ENCODE data around the gene VWA7. TPM values are rescaled to one million over a fixed set of nuclear protein-coding genes. Genes with fewer than 3 reads are reported as not detected.
A peak's percentile ranks its signal among the peaks of the same experiment; 100 is the strongest.
"Not testable (repeated sequence)": the region's sequence is repeated elsewhere in the genome, so short reads cannot be mapped to it uniquely, and the experiment has no call there.

VWA7 gene
- polyA plus RNA-seq (2013, experiment 1 of 2), result 0.45 TPM
- 0.51 TPM for polyA plus RNA-seq (2013, experiment 2 of 2)

GRCh38 chr6:31776989-31777666, at the start of gene VWA7:
TSS of gene VWA7 (minus strand) at chr6:31777328. CDS start at chr6:31776779, 549 bp downstream.
- H3K9ac ChIP-seq (ENCODE audit: low read depth, low read length), result no peak within 1 kb of the TSS; the same call in 1 of the 2 replicates
- no peak within 1 kb of the TSS for H3K27ac ChIP-seq (ENCODE audit: low read depth, low read length)
- 50% methylated on average over 15 of the region's 15 CpGs for WGBS
- no peaks in the 10 kb centered on the region for H3K4me1 ChIP-seq (ENCODE audit: insufficient read depth, low read length)
- H3K36me3 ChIP-seq (ENCODE audit: insufficient read depth, low read length), result peaks cover 43% of the 10 kb centered on the region
- no peak within 1 kb of the TSS for H3K4me3 ChIP-seq (ENCODE audit: low read length)
- no peaks in the 10 kb centered on the region for H3K27me3 ChIP-seq (ENCODE audit: insufficient read depth, low read length)
- no peaks in the 10 kb centered on the region for H3K9me3 ChIP-seq (ENCODE audit: insufficient read depth, low read depth, low read length)

- H3K9ac ChIP-seq (ENCODE audit: low read depth, low read length), result peak overlapping the region; percentile 71
- no peaks in the 10 kb centered on the region for H3K36me3 ChIP-seq (ENCODE audit: insufficient read depth, low read length)
- peak overlapping the region; percentile 52 for H3K4me3 ChIP-seq (ENCODE audit: low read length)
- no peaks in the 10 kb centered on the region for H3K27me3 ChIP-seq (ENCODE audit: insufficient read depth, low read length)
- H3K4me1 ChIP-seq (ENCODE audit: insufficient read depth, low read length), result peaks cover 10% of the 10 kb centered on the region
- 4% methylated on average over 13 of the region's 13 CpGs for WGBS
- H3K9me3 ChIP-seq (ENCODE audit: insufficient read depth, low read depth, low read length), result no peaks in the 10 kb centered on the region
- H3K27ac ChIP-seq (ENCODE audit: low read depth, low read length), result peak overlapping the region; percentile 74
These were observed 49.7 kb upstream of the VWA7 start for GRCh38 chr6:31826793-31827285.

GRCh38 chr6:31825553-31825952, 48.4 kb upstream of the VWA7 start:
- peaks cover 10% of the 10 kb centered on the region for H3K4me1 ChIP-seq (ENCODE audit: insufficient read depth, low read length)
- no peaks in the 10 kb centered on the region for H3K27me3 ChIP-seq (ENCODE audit: insufficient read depth, low read length)
- H3K4me3 ChIP-seq (ENCODE audit: low read length), result peak overlapping the region; percentile 17; the same call in 1 of the 2 replicates
- H3K9me3 ChIP-seq (ENCODE audit: insufficient read depth, low read depth, low read length), result no peaks in the 10 kb centered on the region
- peak overlapping the region; percentile 58 for H3K9ac ChIP-seq (ENCODE audit: low read depth, low read length)
- H3K27ac ChIP-seq (ENCODE audit: low read depth, low read length), result peak overlapping the region; percentile 84
- H3K36me3 ChIP-seq (ENCODE audit: insufficient read depth, low read length), result no peaks in the 10 kb centered on the region
- 65% methylated on average over 2 of the region's 4 CpGs for WGBS

GRCh38 chr6:31823592-31824196, 46.6 kb upstream of the VWA7 start:
- H3K4me1 ChIP-seq (ENCODE audit: insufficient read depth, low read length), result peaks cover 10% of the 10 kb centered on the region
- H3K4me3 ChIP-seq (ENCODE audit: low read length); H3K9ac ChIP-seq (ENCODE audit: low read depth, low read length); H3K27ac ChIP-seq (ENCODE audit: low read depth, low read length); H3K9me3 ChIP-seq (ENCODE audit: insufficient read depth, low read depth, low read length); H3K36me3 ChIP-seq (ENCODE audit: insufficient read depth, low read length); H3K27me3 ChIP-seq (ENCODE audit: insufficient read depth, low read length): not testable (repeated sequence)
- WGBS, result 95% methylated on average over 8 of the region's 9 CpGs

- Histone ChIP-seq H3K9ac (ENCODE audit: low read depth, low read length) (peak overlapping the region; percentile 87), H3K27ac (ENCODE audit: low read depth, low read length) (peak overlapping the region; percentile 95), H3K4me1 (ENCODE audit: insufficient read depth, low read length) (peaks cover 10% of the 10 kb centered on the region), H3K9me3 (ENCODE audit: insufficient read depth, low read depth, low read length) (no peaks in the 10 kb centered on the region), H3K4me3 (ENCODE audit: low read length) (peak overlapping the region; percentile 70), H3K27me3 (ENCODE audit: insufficient read depth, low read length) (no peaks in the 10 kb centered on the region), H3K36me3 (ENCODE audit: insufficient read depth, low read length) (no peaks in the 10 kb centered on the region)
- WGBS, result 4% methylated on average over 24 of the region's 25 CpGs
These were observed 45.1 kb upstream of the VWA7 start for GRCh38 chr6:31822036-31822821.

GRCh38 chr6:31821301-31822035, 44.3 kb upstream of the VWA7 start:
- Histone ChIP-seq H3K9ac (ENCODE audit: low read depth, low read length) (peak overlapping the region; percentile 81), H3K36me3 (ENCODE audit: insufficient read depth, low read length) (no peaks in the 10 kb centered on the region), H3K27ac (ENCODE audit: low read depth, low read length) (peak overlapping the region; percentile 95), H3K4me1 (ENCODE audit: insufficient read depth, low read length) (peaks cover 10% of the 10 kb centered on the region), H3K9me3 (ENCODE audit: insufficient read depth, low read depth, low read length) (no peaks in the 10 kb centered on the region), H3K4me3 (ENCODE audit: low read length) (peak overlapping the region; percentile 70), H3K27me3 (ENCODE audit: insufficient read depth, low read length) (no peaks in the 10 kb centered on the region)
- WGBS, result 8% methylated on average over 33 of the region's 39 CpGs

GRCh38 chr6:31820399-31820798, 43.3 kb upstream of the VWA7 start:
- H3K9me3 ChIP-seq (ENCODE audit: insufficient read depth, low read depth, low read length); H3K27ac ChIP-seq (ENCODE audit: low read depth, low read length); H3K36me3 ChIP-seq (ENCODE audit: insufficient read depth, low read length); H3K4me1 ChIP-seq (ENCODE audit: insufficient read depth, low read length); H3K4me3 ChIP-seq (ENCODE audit: low read length); H3K9ac ChIP-seq (ENCODE audit: low read depth, low read length); H3K27me3 ChIP-seq (ENCODE audit: insufficient read depth, low read length): not testable (repeated sequence)
- WGBS, result 90% methylated on average over 10 of the region's 10 CpGs

GRCh38 chr6:31819871-31820299, 42.8 kb upstream of the VWA7 start:
- Histone ChIP-seq H3K4me1 (ENCODE audit: insufficient read depth, low read length) (0 out of 2 replicates have a peak, but pooled peaks cover 4% of the 10 kb centered on the region), H3K9me3 (ENCODE audit: insufficient read depth, low read depth, low read length) (no peaks in the 10 kb centered on the region), H3K27me3 (ENCODE audit: insufficient read depth, low read length) (no peaks in the 10 kb centered on the region), H3K9ac (ENCODE audit: low read depth, low read length) (no peak overlapping the region), H3K27ac (ENCODE audit: low read depth, low read length) (no peak overlapping the region), H3K36me3 (ENCODE audit: insufficient read depth, low read length) (no peaks in the 10 kb centered on the region), H3K4me3 (ENCODE audit: low read length) (no peak overlapping the region)

- H3K4me1 ChIP-seq (ENCODE audit: insufficient read depth, low read length), result not testable (repeated sequence)
These were observed 40.9 kb upstream of the VWA7 start for GRCh38 chr6:31817929-31818511.

GRCh38 chr6:31817133-31817928, 40.2 kb upstream of the VWA7 start:
- not testable (repeated sequence) for H3K27me3 ChIP-seq (ENCODE audit: insufficient read depth, low read length); H3K9ac ChIP-seq (ENCODE audit: low read depth, low read length); H3K9me3 ChIP-seq (ENCODE audit: insufficient read depth, low read depth, low read length); H3K4me1 ChIP-seq (ENCODE audit: insufficient read depth, low read length); H3K36me3 ChIP-seq (ENCODE audit: insufficient read depth, low read length); H3K27ac ChIP-seq (ENCODE audit: low read depth, low read length)
- WGBS, result 90% methylated on average over 11 of the region's 37 CpGs
- peak overlapping the region; percentile 36 for H3K4me3 ChIP-seq (ENCODE audit: low read length)

More at GRCh38 chr6:31817929-31818511, 40.9 kb upstream of the VWA7 start:
- 90% methylated on average over 7 of the region's 8 CpGs for WGBS
- H3K27me3 ChIP-seq (ENCODE audit: insufficient read depth, low read length); H3K27ac ChIP-seq (ENCODE audit: low read depth, low read length); H3K36me3 ChIP-seq (ENCODE audit: insufficient read depth, low read length); H3K9ac ChIP-seq (ENCODE audit: low read depth, low read length); H3K9me3 ChIP-seq (ENCODE audit: insufficient read depth, low read depth, low read length): not testable (repeated sequence)
- peak overlapping the region; percentile 36 for H3K4me3 ChIP-seq (ENCODE audit: low read length)

Measured in HUES64 (cell line).